Astrocyte (in vitro differentiated cells and primary cell): ENCODE results near the gene KRT86.

ENCODE experiments used
- CTCF ChIP-seq: IDR thresholded peaks from 2 replicates; pipeline ENCODE4 v1.5.1; 2011; ENCODE audit warnings: low read depth, mild to moderate bottlenecking, inconsistent platforms, low read length, moderate library complexity; ENCODE audit not compliant: insufficient read depth
- EZH2 ChIP-seq: IDR thresholded peaks from 2 replicates; pipeline ENCODE4 v1.6.1; 2012; ENCODE audit warnings: mild to moderate bottlenecking, low read length, inconsistent platforms; ENCODE audit not compliant: insufficient read depth

GRCh38 chr12:52310622-52311284 is 36.3 kb downstream of the KRT86 start:
- TF ChIP-seq EZH2 (no peak), CTCF (no peak)
